ENCODE data around the gene SBF2. TPM values are rescaled to one million over a fixed set of nuclear protein-coding genes. Genes with fewer than 3 reads are reported as not detected.

The SBF2 gene
- total RNA-seq: 10 to 100 TPM; 15.4 to 20.4 TPM

DNA sequence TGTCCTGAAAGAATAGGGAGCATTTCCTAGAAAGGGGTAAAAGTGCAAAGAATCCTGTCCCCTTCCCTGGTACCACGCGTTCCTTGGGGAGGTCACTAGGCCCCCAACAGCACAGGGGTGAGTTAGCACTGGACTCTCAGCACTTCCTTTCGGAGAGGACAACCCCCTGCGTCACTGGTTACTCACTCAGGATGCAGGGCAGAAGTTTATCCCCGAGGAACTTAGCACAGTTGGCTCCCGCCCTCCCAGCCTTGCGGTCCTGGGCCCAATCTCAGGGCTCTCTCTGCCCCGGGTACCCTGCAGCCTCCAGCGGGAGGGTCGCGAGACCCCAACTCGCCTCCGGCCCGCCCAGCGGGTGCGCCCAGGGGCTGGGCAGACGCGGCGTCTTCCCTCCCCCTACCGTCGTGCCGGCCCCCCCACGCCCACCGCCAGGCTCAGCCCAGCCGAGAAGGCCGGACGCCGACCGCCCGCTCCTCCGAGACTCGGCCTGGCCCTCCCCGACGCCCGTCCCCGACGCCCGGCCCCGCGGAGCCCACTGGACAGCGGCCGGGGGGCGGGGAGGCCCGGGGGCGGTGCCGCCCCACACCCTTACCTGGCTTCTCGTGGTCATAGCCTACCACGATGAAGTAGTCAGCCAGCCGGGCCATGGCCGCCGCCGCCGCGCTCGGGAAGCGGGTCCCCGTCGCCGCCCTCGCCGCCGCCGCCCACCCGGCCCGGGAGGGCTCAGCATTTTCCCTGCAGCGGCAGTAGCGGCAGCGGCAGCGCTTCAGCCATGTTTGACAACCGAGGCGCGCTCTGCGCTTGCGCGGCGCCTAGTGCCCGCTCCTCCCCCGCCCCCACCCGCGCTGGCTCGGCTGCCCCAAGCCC is at the start of gene SBF2:
Gene SBF2, minus strand, starts transcription at position 797 of the 867 bp plus-strand sequence. Its CDS starts 150 bp downstream, at position 647.
- Mint-ChIP-seq H3K36me3 (peaks cover 5% of the 10 kb centered on the region), H3K4me1 (ENCODE audit: low read depth in 2 of 2) (peaks cover 33 to 34% of the 10 kb centered on the region in 2 donors), H3K27me3 (peaks cover 28 to 34% of the 10 kb centered on the region in 2 donors), H3K9me3 (no peaks in the 10 kb centered on the region), H3K27ac (peak within 1 kb of the TSS; percentile 38 to 50), H3K4me3 (peak within 1 kb of the TSS; percentile 84)
- ATAC-seq (peak; percentile 75 to 85), DNase-seq (ENCODE audit: low spot score) (peak; percentile 80)

GRCh38 chr11:10338287-10338686 is 44.3 kb upstream of the SBF2 start:
- DNase-seq (ENCODE audit: low spot score) (no peak), ATAC-seq (no peak)
- no peak overlapping the region for H3K4me3 Mint-ChIP-seq
- H3K4me1 Mint-ChIP-seq (ENCODE audit: low read depth in 2 of 2): no peaks in the 10 kb centered on the region
- no peaks in the 10 kb centered on the region for H3K9me3 Mint-ChIP-seq
- peaks cover 32 to 51% of the 10 kb centered on the region in 2 donors for H3K27me3 Mint-ChIP-seq
- no peaks in the 10 kb centered on the region for H3K36me3 Mint-ChIP-seq
- H3K27ac Mint-ChIP-seq: no peak overlapping the region

GRCh38 chr11:10333490-10333889 is 39.5 kb upstream of the SBF2 start:
- no peak for DNase-seq (ENCODE audit: low spot score)
- peaks cover 14 to 36% of the 10 kb centered on the region in 2 donors for H3K27me3 Mint-ChIP-seq
- peaks cover 0 to 2% of the 10 kb centered on the region in 2 donors for H3K4me1 Mint-ChIP-seq (ENCODE audit: low read depth in 2 of 2)
- H3K36me3 Mint-ChIP-seq: no peaks in the 10 kb centered on the region
- no peaks in the 10 kb centered on the region for H3K9me3 Mint-ChIP-seq
- no peak overlapping the region for H3K27ac Mint-ChIP-seq
- no peak overlapping the region for H3K4me3 Mint-ChIP-seq
- no peak for ATAC-seq

DNA sequence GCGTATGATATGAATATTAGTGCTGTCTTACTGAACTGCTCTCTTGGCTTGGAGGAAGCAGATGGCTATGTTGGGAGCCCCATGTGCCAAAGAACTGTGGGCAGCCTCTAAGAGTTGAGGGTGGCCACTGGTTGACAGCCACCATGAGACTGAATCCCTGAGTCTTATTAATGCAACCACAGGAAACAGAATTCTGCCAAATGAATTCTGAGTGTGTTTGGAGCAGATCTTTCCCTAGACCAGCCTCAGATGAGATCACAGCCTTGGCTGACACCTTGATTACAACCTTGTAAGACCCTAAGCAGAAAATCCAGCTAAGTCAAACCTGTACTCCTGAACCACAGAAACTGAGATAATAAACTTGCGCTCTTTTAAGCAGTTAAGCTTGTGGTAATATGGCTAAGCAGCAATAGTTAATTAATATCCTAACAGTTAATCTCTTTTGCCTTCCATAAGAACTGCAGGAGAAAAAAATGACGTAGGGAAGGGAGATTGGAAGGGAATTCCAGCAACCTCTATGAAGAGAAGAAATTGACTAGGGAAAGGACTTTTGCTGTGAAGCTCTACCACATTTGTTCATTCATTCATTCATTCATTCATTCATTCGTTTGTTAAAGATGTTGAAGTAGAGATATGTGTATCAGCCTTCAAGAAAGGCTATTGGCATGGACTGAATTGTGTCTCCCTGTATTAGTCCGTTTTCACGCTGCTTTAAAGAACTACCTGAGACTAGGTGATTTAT is 37.7 kb upstream of the SBF2 start:
- Mint-ChIP-seq H3K4me1 (ENCODE audit: low read depth in 2 of 2) (peaks cover 0 to 2% of the 10 kb centered on the region in 2 donors), H3K27ac (no peak overlapping the region), H3K27me3 (peaks cover 16 to 32% of the 10 kb centered on the region in 2 donors), H3K36me3 (no peaks in the 10 kb centered on the region), H3K9me3 (no peaks in the 10 kb centered on the region), H3K4me3 (no peak overlapping the region)
- no peak for ATAC-seq
- no peak for DNase-seq (ENCODE audit: low spot score)

DNA sequence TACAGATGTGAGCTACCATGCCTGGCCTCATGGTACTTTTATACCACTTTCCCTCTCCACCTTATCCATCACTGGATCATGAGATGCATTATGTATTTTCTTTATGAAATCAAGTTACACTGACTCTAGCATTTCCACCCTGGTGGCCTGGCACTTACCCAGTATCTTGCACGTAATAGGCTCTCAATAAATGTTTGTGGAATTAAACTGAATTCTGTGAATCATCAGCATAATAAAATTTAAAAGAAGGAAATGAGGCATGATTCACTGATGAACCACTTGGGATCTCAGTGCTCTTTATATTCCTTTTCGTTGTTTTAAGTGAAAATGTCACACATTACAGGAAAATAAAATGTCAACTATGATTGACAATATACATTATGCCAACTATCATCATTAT is 35.9 kb upstream of the SBF2 start:
- DNase-seq (ENCODE audit: low spot score): no peak

DNA sequence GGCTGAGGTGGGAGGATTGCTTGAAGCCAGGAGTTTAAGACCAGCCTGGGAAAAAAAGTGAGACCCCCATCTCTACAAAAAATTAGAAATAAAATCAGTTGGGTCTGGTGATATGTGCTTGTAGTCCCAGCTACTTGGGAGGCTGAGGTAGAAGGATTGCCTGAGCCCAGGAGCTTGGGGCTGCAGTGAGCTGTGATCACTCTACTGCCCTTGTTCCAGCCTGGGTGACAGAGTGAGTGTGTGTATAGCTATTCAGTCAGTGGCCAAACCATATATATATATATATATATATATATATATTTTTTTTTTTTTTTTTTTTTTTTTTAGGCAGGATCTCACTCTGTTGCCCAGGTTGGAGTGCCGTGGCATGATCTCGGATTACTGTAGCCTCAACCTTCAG is 35.3 kb upstream of the SBF2 start:
- no peak overlapping the region for H3K27ac Mint-ChIP-seq
- ATAC-seq (no peak), DNase-seq (ENCODE audit: low spot score) (no peak)
- peaks cover 18 to 26% of the 10 kb centered on the region in 2 donors for H3K27me3 Mint-ChIP-seq
- peaks cover 0 to 2% of the 10 kb centered on the region in 2 donors for H3K4me1 Mint-ChIP-seq (ENCODE audit: low read depth in 2 of 2)
- no peak overlapping the region for H3K4me3 Mint-ChIP-seq
- H3K9me3 Mint-ChIP-seq: no peaks in the 10 kb centered on the region
- no peaks in the 10 kb centered on the region for H3K36me3 Mint-ChIP-seq

More for the DNA sequence above, 35.9 kb upstream of the SBF2 start:
- Mint-ChIP-seq H3K36me3 (no peaks in the 10 kb centered on the region), H3K27ac (no peak overlapping the region), H3K4me1 (ENCODE audit: low read depth in 2 of 2) (peaks cover 0 to 2% of the 10 kb centered on the region in 2 donors), H3K4me3 (no peak overlapping the region), H3K9me3 (no peaks in the 10 kb centered on the region), H3K27me3 (peaks cover 19 to 27% of the 10 kb centered on the region in 2 donors)
- ATAC-seq: no peak

DNA sequence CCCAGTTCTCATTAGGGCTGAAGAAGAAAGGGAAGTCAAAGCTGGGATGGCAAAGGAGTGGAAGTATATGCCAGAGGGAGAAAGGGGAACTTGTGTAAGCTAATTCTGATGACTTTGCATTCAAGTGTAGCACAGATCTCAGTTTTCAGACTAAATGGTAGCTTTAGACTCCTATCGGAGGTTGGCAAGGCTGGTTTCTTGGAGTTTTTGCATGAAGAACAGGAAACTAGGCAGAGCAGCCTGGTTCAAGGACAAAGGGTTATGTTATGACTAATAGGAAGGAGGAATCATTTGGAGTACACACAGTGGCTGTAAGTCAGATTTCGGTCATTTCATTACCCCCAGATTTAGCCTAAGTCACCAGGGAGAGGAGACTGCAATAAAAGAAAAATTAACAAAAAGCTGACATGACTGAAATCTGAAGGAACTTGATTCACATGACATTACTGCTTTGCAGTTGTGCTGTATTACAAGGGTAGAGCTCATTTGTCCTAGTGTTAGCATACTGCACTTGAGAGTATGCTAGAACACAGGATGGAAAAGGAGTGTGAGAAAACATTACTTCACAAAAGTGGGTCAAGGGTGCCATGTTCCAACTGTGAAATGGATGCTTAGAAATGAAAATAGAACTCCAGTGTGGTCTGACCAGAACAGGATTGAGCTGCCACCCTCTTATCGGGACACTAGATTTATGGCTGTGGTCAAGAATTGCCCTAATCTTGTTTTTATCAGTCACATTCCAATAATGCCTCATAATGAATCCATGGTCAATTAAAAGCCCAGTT is 34.5 kb upstream of the SBF2 start:
- no peaks in the 10 kb centered on the region for H3K9me3 Mint-ChIP-seq
- peaks cover 0 to 2% of the 10 kb centered on the region in 2 donors for H3K4me1 Mint-ChIP-seq (ENCODE audit: low read depth in 2 of 2)
- no peak overlapping the region for H3K4me3 Mint-ChIP-seq
- H3K36me3 Mint-ChIP-seq: no peaks in the 10 kb centered on the region
- peaks cover 17 to 29% of the 10 kb centered on the region in 2 donors for H3K27me3 Mint-ChIP-seq
- H3K27ac Mint-ChIP-seq: no peak overlapping the region
- DNase-seq (ENCODE audit: low spot score) (no peak), ATAC-seq (no peak)

- H3K4me3 Mint-ChIP-seq: no peak overlapping the region
- H3K9me3 Mint-ChIP-seq: no peaks in the 10 kb centered on the region
- DNase-seq (ENCODE audit: low spot score) (no peak), ATAC-seq (no peak)
- no peaks in the 10 kb centered on the region for H3K36me3 Mint-ChIP-seq
- peaks cover 0 to 2% of the 10 kb centered on the region in 2 donors for H3K4me1 Mint-ChIP-seq (ENCODE audit: low read depth in 2 of 2)
- no peak overlapping the region for H3K27ac Mint-ChIP-seq
- H3K27me3 Mint-ChIP-seq: peaks cover 20 to 34% of the 10 kb centered on the region in 2 donors
Measured at GRCh38 chr11:10327254-10327653, 33.2 kb upstream of the SBF2 start.

- Mint-ChIP-seq H3K36me3 (no peaks in the 10 kb centered on the region), H3K9me3 (no peaks in the 10 kb centered on the region), H3K27me3 (peaks cover 20 to 26% of the 10 kb centered on the region in 2 donors), H3K4me1 (ENCODE audit: low read depth in 2 of 2) (no peaks in the 10 kb centered on the region), H3K4me3 (no peak overlapping the region), H3K27ac (no peak overlapping the region)
- no peak for ATAC-seq
- no peak for DNase-seq (ENCODE audit: low spot score)
Measured at GRCh38 chr11:10326012-10326964, 32.3 kb upstream of the SBF2 start.

- H3K27ac Mint-ChIP-seq: peak overlapping the region in 1 of 2 donors; percentile 25
- ATAC-seq: no peak
- H3K36me3 Mint-ChIP-seq: no peaks in the 10 kb centered on the region
Measured at GRCh38 chr11:10325277-10326011, 31.4 kb upstream of the SBF2 start.

DNA sequence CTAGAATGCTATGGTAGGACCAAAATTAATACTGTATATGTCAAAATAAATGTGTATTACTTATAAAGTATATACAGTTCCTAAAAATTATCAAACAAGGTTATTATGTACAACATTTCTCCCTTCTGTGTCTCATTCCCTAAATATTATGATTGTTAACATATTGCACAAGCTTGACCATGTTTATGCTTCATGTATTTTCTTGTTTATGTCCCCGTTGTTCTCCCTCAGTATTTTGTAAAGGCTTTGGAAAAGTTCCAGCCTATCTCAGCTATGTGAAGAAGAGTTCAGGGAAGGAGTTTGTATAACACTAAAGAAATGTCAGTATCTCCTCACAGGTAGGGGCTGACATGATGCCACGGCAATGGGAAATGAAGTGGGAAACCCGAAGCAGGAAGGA is 30.5 kb upstream of the SBF2 start:
- Mint-ChIP-seq H3K4me3 (no peak overlapping the region), H3K27me3 (peaks cover 20 to 23% of the 10 kb centered on the region in 2 donors), H3K27ac (no peak overlapping the region), H3K4me1 (ENCODE audit: low read depth in 2 of 2) (no peaks in the 10 kb centered on the region), H3K36me3 (no peaks in the 10 kb centered on the region), H3K9me3 (no peaks in the 10 kb centered on the region)
- ATAC-seq (no peak), DNase-seq (ENCODE audit: low spot score) (no peak)

More at GRCh38 chr11:10325277-10326011, 31.4 kb upstream of the SBF2 start:
- H3K4me3 Mint-ChIP-seq: no peak overlapping the region
- no peaks in the 10 kb centered on the region for H3K4me1 Mint-ChIP-seq (ENCODE audit: low read depth in 2 of 2)
- no peak for DNase-seq (ENCODE audit: low spot score)
- H3K27me3 Mint-ChIP-seq: peaks cover 20 to 23% of the 10 kb centered on the region in 2 donors
- no peaks in the 10 kb centered on the region for H3K9me3 Mint-ChIP-seq

DNA sequence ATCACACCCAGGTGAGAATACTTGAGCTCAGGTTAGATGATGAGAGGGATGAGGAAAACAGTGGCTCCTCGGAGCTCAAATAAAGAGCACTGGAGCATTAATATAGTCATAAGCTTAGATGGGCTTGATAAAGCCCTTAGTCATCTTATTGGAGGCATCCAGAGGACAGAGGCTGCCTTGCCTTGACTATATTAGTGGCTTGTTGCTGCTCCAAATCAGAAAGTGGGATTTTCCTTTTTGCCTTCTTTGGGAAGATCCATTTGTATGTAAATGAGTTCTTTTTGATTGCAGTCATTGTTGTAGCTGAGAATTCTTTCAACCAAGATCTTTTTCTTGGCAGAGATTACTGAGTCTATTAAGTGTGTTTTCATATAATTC is 29.8 kb upstream of the SBF2 start:
- Mint-ChIP-seq H3K4me3 (no peak overlapping the region), H3K36me3 (no peaks in the 10 kb centered on the region), H3K9me3 (no peaks in the 10 kb centered on the region), H3K27ac (no peak overlapping the region), H3K4me1 (ENCODE audit: low read depth in 2 of 2) (no peaks in the 10 kb centered on the region), H3K27me3 (peaks cover 20 to 23% of the 10 kb centered on the region in 2 donors)
- ATAC-seq: no peak
- DNase-seq (ENCODE audit: low spot score): no peak

Measured in natural killer cell treated with Interleukin-12 subunit alpha and Interleukin-12 subunit beta and Interleukin-15 and Interleukin-18, amount 100 ng/mL, for 72 hours (primary cell).